ENCODE data around the gene SCG3. TPM values are rescaled to one million over a fixed set of nuclear protein-coding genes. Genes with fewer than 3 reads are reported as not detected.
A peak's percentile ranks its signal among the peaks of the same experiment; 100 is the strongest.

SCG3 gene
- total and polyA plus RNA-seq, 4 donors, result 0.14 to 1.3 (median 0.26) TPM

DNA sequence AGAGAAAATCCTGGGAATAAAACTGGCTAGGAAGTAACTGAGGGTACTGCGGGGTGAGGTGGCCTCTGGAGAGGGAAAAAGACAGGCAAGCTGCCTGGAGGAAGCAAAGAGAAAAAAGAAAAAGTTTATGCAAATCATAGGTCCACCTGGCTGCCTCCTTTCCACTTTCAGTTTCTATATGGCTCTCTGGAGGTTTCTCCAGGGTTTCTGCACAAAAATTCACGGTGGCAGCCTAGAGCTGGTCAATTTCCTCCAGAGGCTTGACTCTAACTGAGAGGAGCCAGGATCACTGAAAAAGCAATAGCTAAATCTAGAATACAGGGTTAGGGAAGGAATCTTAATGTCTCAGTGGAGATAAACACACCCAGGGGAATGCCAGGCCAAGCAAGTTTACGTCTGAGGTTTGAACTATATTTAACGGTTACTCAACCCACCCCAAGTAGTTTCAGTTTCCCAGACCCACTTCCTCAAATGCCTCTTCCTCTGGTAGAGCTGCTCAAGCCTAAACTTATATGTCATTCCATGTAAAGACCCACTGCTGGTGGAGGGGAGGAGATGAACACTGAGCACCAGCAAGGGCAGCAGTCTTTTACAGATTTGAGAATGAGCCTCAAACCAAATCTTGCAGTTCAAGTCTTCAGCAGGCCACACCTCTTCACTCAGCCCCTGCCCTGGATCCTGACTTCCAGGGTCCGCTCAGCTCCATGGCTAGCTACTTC lies 50.4 kb downstream of the SCG3 start:
- Histone ChIP-seq H3K4me3 (no peak overlapping the region), H3K9ac (ENCODE audit: insufficient read depth in 1 of 2, low read length in 2 of 2) (no peak overlapping the region), H3K27me3 (ENCODE audit: control insufficient read depth in 3 of 3, insufficient read depth in 3 of 3, low read length in 2 of 3) (peaks cover 0 to 5% (median 3%) of the 10 kb centered on the region in 3 donors), H3K4me1 (ENCODE audit: control insufficient read depth in 5 of 5, insufficient read depth in 5 of 5, low read length in 5 of 5) (peaks cover 0 to 17% (median 9%) of the 10 kb centered on the region in 5 donors), H3K9me3 (ENCODE audit: control insufficient read depth in 4 of 4, insufficient read depth in 3 of 4, low read length in 3 of 4) (no peaks in the 10 kb centered on the region), H3K27ac (ENCODE audit: low read depth in 1 of 2, low read length in 1 of 2) (peak overlapping the region; percentile 53 to 95), H3K36me3 (ENCODE audit: control insufficient read depth in 4 of 4, insufficient read depth in 4 of 4, low read length in 4 of 4) (no peaks in the 10 kb centered on the region)
- ATAC-seq (ENCODE audit: insufficient read depth, low FRiP score) (peak; percentile 92), DNase-seq (peak in 2 of 3 donors; percentile 46 to 51)
- 15 to 17% methylated on average over 5 of the region's 5 CpGs for WGBS, 2 donors
- TF ChIP-seq, protein P1, sequence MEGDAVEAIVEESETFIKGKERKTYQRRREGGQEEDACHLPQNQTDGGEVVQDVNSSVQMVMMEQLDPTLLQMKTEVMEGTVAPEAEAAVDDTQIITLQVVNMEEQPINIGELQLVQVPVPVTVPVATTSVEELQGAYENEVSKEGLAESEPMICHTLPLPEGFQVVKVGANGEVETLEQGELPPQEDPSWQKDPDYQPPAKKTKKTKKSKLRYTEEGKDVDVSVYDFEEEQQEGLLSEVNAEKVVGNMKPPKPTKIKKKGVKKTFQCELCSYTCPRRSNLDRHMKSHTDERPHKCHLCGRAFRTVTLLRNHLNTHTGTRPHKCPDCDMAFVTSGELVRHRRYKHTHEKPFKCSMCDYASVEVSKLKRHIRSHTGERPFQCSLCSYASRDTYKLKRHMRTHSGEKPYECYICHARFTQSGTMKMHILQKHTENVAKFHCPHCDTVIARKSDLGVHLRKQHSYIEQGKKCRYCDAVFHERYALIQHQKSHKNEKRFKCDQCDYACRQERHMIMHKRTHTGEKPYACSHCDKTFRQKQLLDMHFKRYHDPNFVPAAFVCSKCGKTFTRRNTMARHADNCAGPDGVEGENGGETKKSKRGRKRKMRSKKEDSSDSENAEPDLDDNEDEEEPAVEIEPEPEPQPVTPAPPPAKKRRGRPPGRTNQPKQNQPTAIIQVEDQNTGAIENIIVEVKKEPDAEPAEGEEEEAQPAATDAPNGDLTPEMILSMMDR (IDR thresholded peaks at IDR 0.05; ENCODE audit: control extremely low read depth, extremely low read depth), result no peak

DNA sequence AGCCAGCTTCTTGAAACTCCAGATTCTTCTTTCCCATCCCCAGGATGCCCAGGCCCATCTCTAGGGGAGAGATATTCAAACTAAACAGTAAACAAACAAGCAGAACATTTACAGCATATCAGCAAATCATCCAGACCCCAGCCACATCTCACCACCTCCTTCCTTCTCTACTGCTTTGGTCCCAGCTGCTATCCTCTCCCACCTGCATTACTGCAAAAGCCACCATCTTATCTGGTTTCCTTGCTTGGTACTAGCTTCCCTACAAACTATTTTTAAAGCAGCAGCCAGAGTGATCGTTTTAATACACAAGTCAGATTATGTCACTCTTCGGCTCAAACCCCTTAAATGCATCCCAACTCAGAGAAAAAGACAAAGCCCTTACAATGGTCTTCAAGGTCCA lies 51.3 kb downstream of the SCG3 start:
- peaks cover 0 to 12% (median 6%) of the 10 kb centered on the region in 5 donors for H3K4me1 ChIP-seq (ENCODE audit: control insufficient read depth in 5 of 5, insufficient read depth in 5 of 5, low read length in 5 of 5)

DNA sequence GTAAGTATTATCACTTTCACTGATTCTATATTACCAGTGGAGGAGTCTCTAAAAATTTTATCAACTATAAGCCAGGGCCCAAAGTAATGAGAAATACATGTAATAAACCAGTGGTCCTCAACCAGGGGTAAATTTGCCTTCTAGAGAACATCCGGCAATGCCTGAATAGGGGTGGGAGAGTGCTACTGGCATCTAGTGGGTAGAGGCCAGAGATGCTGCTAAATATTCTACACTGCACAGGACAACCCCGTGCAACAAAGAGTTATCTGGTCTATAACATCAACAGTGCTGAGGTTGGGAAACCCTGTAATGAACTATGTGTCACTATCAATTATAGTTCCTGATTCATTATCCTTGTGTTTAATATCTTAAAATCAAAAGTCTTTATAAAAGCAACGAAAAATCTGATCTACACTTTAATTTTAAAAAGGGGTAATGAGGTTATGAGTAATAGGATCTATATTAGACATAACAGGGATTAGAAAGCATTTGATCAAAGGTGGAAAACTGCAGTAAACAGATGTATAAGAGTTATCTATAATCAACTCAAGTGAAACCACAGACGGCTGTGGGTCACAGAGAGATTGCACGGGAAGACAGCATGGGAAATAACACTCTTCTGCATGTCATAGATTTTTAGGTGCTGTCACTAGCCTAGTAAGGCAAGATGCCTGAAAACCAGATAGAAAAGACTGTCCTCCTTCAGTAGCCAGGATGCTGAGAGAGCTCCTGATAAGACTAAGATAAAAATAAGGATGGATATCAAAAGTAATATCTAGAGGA lies 54.1 kb downstream of the SCG3 start:
- Histone ChIP-seq H3K4me3 (no peak overlapping the region), H3K9me3 (ENCODE audit: control insufficient read depth in 4 of 4, insufficient read depth in 3 of 4, low read length in 3 of 4) (no peaks in the 10 kb centered on the region), H3K36me3 (ENCODE audit: control insufficient read depth in 4 of 4, insufficient read depth in 4 of 4, low read length in 4 of 4) (no peaks in the 10 kb centered on the region), H3K9ac (ENCODE audit: insufficient read depth in 1 of 2, low read length in 2 of 2) (no peak overlapping the region), H3K27ac (ENCODE audit: low read depth in 1 of 2, low read length in 1 of 2) (no peak overlapping the region), H3K27me3 (ENCODE audit: control insufficient read depth in 3 of 3, insufficient read depth in 3 of 3, low read length in 2 of 3) (peaks cover 0 to 5% (median 3%) of the 10 kb centered on the region in 3 donors), H3K4me1 (ENCODE audit: control insufficient read depth in 5 of 5, insufficient read depth in 5 of 5, low read length in 5 of 5) (peaks cover 0 to 18% (median 6%) of the 10 kb centered on the region in 5 donors)
- TF ChIP-seq, protein P1 (IDR thresholded peaks at IDR 0.05; ENCODE audit: control extremely low read depth, extremely low read depth), result no peak
- ATAC-seq (ENCODE audit: insufficient read depth, low FRiP score), result no peak
- DNase-seq, result no peak
- WGBS, 2 donors, result 32 to 51% methylated on average over 5 of the region's 5 CpGs

More for the DNA sequence above, 51.3 kb downstream of the SCG3 start:
- Histone ChIP-seq H3K27me3 (ENCODE audit: control insufficient read depth in 3 of 3, insufficient read depth in 3 of 3, low read length in 2 of 3) (peaks cover 0 to 5% (median 3%) of the 10 kb centered on the region in 3 donors), H3K27ac (ENCODE audit: low read depth in 1 of 2, low read length in 1 of 2) (no peak overlapping the region), H3K36me3 (ENCODE audit: control insufficient read depth in 4 of 4, insufficient read depth in 4 of 4, low read length in 4 of 4) (no peaks in the 10 kb centered on the region), H3K9me3 (ENCODE audit: control insufficient read depth in 4 of 4, insufficient read depth in 3 of 4, low read length in 3 of 4) (no peaks in the 10 kb centered on the region), H3K9ac (ENCODE audit: insufficient read depth in 1 of 2, low read length in 2 of 2) (no peak overlapping the region), H3K4me3 (no peak overlapping the region)
- WGBS, 2 donors, result 44 to 63% methylated on average over 2 of the region's 2 CpGs
- TF ChIP-seq, protein P1 (IDR thresholded peaks at IDR 0.05; ENCODE audit: control extremely low read depth, extremely low read depth), result no peak
- DNase-seq (no peak), ATAC-seq (ENCODE audit: insufficient read depth, low FRiP score) (no peak)

Data from lung (tissue), 12 donors.